DOHH2 (cell line): Measurements from ENCODE around the gene RABGAP1L.

ENCODE experiments used
- CTCF ChIP-seq: fragments of 200-600 bp; sonication (generic); IDR thresholded peaks from one replicate; pipeline ENCODE4 v1.5.1; 2014; ENCODE audit warnings: antibody characterized with exemption, mild to moderate bottlenecking, low read depth, low read length; ENCODE audit not compliant: poor library complexity, severe bottlenecking
- EZH2phosphoT487 ChIP-seq: fragments of 200-600 bp; sonication (generic); IDR thresholded peaks from 2 replicates; pipeline ENCODE4 v1.6.1; 2017; ENCODE audit warnings: borderline replicate concordance, mild to moderate bottlenecking, antibody characterized with exemption, low read length, moderate library complexity, mixed read lengths

GRCh38 chr1:174660476-174660875 lies 501.2 kb downstream of the RABGAP1L start:
- TF ChIP-seq CTCF = no peak
- TF ChIP-seq EZH2phosphoT487 = no peak
